Cardiac fibroblast (primary cell): Measurements from ENCODE around the gene AHR.
"Not testable (repeated sequence)": the region's sequence is repeated elsewhere in the genome, so short reads cannot be mapped to it uniquely, and the experiment has no call there.

Experiments used
- DNase-seq, 2 donors: peaks; one replicate each; pipeline versions ENCODE4 v3.0.0 to v3.0.0-alpha.2; 2010; ENCODE audit warnings: low read depth in 2 of 2
- H3K4me3 ChIP-seq, 2 donors: replicated peaks in 1 of 2; 1 replicate in 1 of 2; 2 replicates in 1 of 2; pipeline ENCODE4 v1.5.1; 2011; ENCODE audit warnings: low read depth in 2 of 2, low read length in 2 of 2, mild to moderate bottlenecking in 2 of 2, moderate library complexity in 1 of 2
- CTCF ChIP-seq: IDR thresholded peaks from one replicate; pipeline ENCODE4 v1.5.1; 2011; ENCODE audit warnings: low read depth, mild to moderate bottlenecking, low read length, inconsistent platforms

The AHR gene

GRCh38 chr7:17374654-17375053 lies 76.2 kb downstream of the AHR start:
- no peak for DNase-seq
- TF ChIP-seq CTCF, result no peak
- H3K4me3 ChIP-seq, result no peak overlapping the region

GRCh38 chr7:17376595-17376994 lies 78.1 kb downstream of the AHR start:
- no peak for TF ChIP-seq CTCF
- H3K4me3 ChIP-seq, result no peak overlapping the region
- DNase-seq, result no peak

- DNase-seq, result no peak
- no peak for TF ChIP-seq CTCF
These were observed 82.5 kb downstream of the AHR start for GRCh38 chr7:17380736-17381662.

GRCh38 chr7:17382408-17383354 lies 84.2 kb downstream of the AHR start:
- H3K4me3 ChIP-seq, DNase-seq: not testable (repeated sequence)

More at GRCh38 chr7:17380736-17381662, 82.5 kb downstream of the AHR start:
- no peak overlapping the region for H3K4me3 ChIP-seq

- DNase-seq, result no peak
- H3K4me3 ChIP-seq, result no peak overlapping the region
- TF ChIP-seq CTCF, result no peak
These were observed 85.9 kb downstream of the AHR start for GRCh38 chr7:17384400-17384799.

GRCh38 chr7:17385612-17386011 lies 87.2 kb downstream of the AHR start:
- no peak for DNase-seq
- H3K4me3 ChIP-seq, result no peak overlapping the region
- TF ChIP-seq CTCF, result no peak

GRCh38 chr7:17390392-17390791 lies 91.9 kb downstream of the AHR start:
- TF ChIP-seq CTCF, result no peak
- no peak for DNase-seq
- H3K4me3 ChIP-seq, result no peak overlapping the region
